WTC11 (cell line): ENCODE measurements around the gene IER2. TPM values are rescaled to one million over a fixed set of nuclear protein-coding genes. Genes with fewer than 3 reads are reported as not detected.

Experiments used
- ATF6 ChIP-seq: sonication (generic); formaldehyde crosslinking; IDR thresholded peaks from 2 replicates; pipeline ENCODE4 v1.8.1; 2023; ENCODE audit warnings: mild to moderate bottlenecking, missing genetic modification reagents
- CREM ChIP-seq: sonication (generic); formaldehyde crosslinking; IDR thresholded peaks from 2 replicates; pipeline ENCODE4 v1.8.1; 2022; ENCODE audit warnings: mild to moderate bottlenecking, missing genetic modification reagents, moderate library complexity
- HMGA2 ChIP-seq: fragments of 250-450 bp; sonication (Bioruptor Pico); IDR thresholded peaks from 2 replicates; pipeline ENCODE4 v1.4.0; 2021; ENCODE audit warnings: mild to moderate bottlenecking, moderate library complexity
- JAZF1 ChIP-seq: fragments of 250-450 bp; sonication (Bioruptor Pico); IDR thresholded peaks from 2 replicates; pipeline ENCODE4 v1.9.0; 2021; ENCODE audit warnings: moderate library complexity, mild to moderate bottlenecking, inconsistent platforms
- NR3C1 ChIP-seq: sonication (generic); formaldehyde crosslinking; conservative IDR thresholded peaks from 2 replicates; pipeline ENCODE4 v1.8.1; 2023; ENCODE audit warnings: low read depth, mild to moderate bottlenecking, missing genetic modification reagents
- RORB ChIP-seq: fragments of 250-450 bp; sonication (Bioruptor Pico); IDR thresholded peaks from 2 replicates; pipeline ENCODE4 v1.9.0; 2021; ENCODE audit warnings: mild to moderate bottlenecking
- SP1 ChIP-seq: sonication (generic); formaldehyde crosslinking; conservative IDR thresholded peaks from 2 replicates; pipeline ENCODE4 v1.8.1; 2022; ENCODE audit warnings: missing genetic modification reagents
- TEAD1 ChIP-seq: sonication (generic); formaldehyde crosslinking; IDR thresholded peaks from 2 replicates; pipeline ENCODE4 v1.8.0; 2022; ENCODE audit warnings: mild to moderate bottlenecking, missing genetic modification reagents
- TEAD4 ChIP-seq: sonication (generic); formaldehyde crosslinking; IDR thresholded peaks from 2 replicates; pipeline ENCODE4 v1.8.0; 2022; ENCODE audit warnings: mild to moderate bottlenecking, missing genetic modification reagents
- TP53 ChIP-seq: sonication (generic); formaldehyde crosslinking; IDR thresholded peaks from 2 replicates; pipeline ENCODE4 v1.8.1; 2023; ENCODE audit warnings: mild to moderate bottlenecking, missing genetic modification reagents
- ZBTB43 ChIP-seq: sonication (generic); formaldehyde crosslinking; IDR thresholded peaks from 2 replicates; pipeline ENCODE4 v1.8.1; 2023; ENCODE audit warnings: mild to moderate bottlenecking, missing genetic modification reagents
- ZNF121 ChIP-seq: sonication (generic); formaldehyde crosslinking; IDR thresholded peaks from 2 replicates; pipeline ENCODE4 v1.8.0; 2023; ENCODE audit warnings: missing genetic modification reagents
- ZNF232 ChIP-seq: sonication (generic); formaldehyde crosslinking; IDR thresholded peaks from 2 replicates; pipeline ENCODE4 v1.8.0; 2022; ENCODE audit warnings: mild to moderate bottlenecking, missing genetic modification reagents
- total RNA-seq: library from RNA; stranded (reverse); gene quantifications from 3 replicates; pipeline ENCODE4 v1.2.3, GENCODE V29; 2021
- TF ChIP-seq, protein P1 (sequence below): fragments of 250-450 bp; sonication (Bioruptor Pico); conservative IDR thresholded peaks from 2 replicates; pipeline ENCODE4 v1.9.0; 2021; ENCODE audit warnings: mild to moderate bottlenecking
- TF ChIP-seq, protein P2 (sequence below): sonication (generic); formaldehyde crosslinking; IDR thresholded peaks from 2 replicates; pipeline ENCODE4 v1.8.0; 2022; ENCODE audit warnings: mild to moderate bottlenecking, missing genetic modification reagents
- TF ChIP-seq, protein P3 (sequence below): sonication (generic); formaldehyde crosslinking; IDR thresholded peaks from 2 replicates; pipeline ENCODE4 v1.8.1; 2022; ENCODE audit warnings: mild to moderate bottlenecking, moderate library complexity, missing genetic modification reagents
- TF ChIP-seq, protein P4 (sequence below): fragments of 250-450 bp; sonication (Bioruptor Pico); IDR thresholded peaks from 2 replicates; pipeline ENCODE4 v2.1.2; 2022; ENCODE audit warnings: mild to moderate bottlenecking, moderate library complexity
- TF ChIP-seq, protein P5 (sequence below): sonication (generic); formaldehyde crosslinking; IDR thresholded peaks from 2 replicates; pipeline ENCODE4 v1.8.1; 2022; ENCODE audit warnings: mild to moderate bottlenecking, missing genetic modification reagents, moderate library complexity, borderline replicate concordance
- TF ChIP-seq, protein P6 (sequence below): fragments of 200-600 bp; IDR thresholded peaks from 2 replicates; pipeline ENCODE4 v1.8.0; 2022; ENCODE audit warnings: antibody characterized with exemption
- TF ChIP-seq, protein P7 (sequence below): sonication (generic); formaldehyde crosslinking; IDR thresholded peaks from 2 replicates; pipeline ENCODE4 v1.8.0; 2022; ENCODE audit warnings: mild to moderate bottlenecking, missing genetic modification reagents

The IER2 gene
- total RNA-seq, 1 experiment from 2014 or later = 138 TPM

- TF ChIP-seq, protein P1, sequence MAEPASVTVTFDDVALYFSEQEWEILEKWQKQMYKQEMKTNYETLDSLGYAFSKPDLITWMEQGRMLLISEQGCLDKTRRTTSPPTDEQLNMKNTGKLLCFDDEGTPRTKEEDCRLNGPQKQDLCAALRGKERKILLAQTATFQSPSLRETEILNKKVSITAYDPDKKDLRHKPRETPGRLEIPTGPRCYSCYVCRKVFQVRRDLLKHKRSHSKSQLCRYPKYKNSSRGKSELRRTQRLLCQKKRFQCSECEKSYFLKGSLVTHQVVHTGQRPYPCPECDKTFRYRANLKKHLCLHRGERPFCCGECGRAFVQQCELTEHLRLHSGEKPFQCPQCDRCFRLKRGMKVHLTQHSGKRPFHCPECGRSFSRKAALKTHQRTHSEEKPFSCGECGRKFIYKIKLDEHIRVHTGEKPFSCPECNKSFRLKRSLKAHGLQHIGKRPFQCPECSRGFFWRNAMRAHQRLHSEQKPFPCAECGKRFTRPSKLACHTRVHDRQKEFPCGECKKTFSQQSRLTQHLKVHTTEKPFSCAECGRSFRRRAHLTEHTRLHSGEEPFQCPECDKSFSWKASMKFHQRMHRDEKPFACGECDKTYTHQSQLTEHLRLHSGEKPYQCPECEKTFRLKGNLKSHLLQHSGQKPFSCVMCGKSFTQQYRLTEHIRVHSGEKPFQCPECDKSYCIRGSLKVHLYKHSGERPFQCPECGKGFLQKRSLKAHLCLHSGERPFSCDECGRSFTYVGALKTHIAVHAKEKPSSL (CRISPR knock-in tag) = no peak
- TF ChIP-seq RORB = no peak
- TF ChIP-seq, protein P2, sequence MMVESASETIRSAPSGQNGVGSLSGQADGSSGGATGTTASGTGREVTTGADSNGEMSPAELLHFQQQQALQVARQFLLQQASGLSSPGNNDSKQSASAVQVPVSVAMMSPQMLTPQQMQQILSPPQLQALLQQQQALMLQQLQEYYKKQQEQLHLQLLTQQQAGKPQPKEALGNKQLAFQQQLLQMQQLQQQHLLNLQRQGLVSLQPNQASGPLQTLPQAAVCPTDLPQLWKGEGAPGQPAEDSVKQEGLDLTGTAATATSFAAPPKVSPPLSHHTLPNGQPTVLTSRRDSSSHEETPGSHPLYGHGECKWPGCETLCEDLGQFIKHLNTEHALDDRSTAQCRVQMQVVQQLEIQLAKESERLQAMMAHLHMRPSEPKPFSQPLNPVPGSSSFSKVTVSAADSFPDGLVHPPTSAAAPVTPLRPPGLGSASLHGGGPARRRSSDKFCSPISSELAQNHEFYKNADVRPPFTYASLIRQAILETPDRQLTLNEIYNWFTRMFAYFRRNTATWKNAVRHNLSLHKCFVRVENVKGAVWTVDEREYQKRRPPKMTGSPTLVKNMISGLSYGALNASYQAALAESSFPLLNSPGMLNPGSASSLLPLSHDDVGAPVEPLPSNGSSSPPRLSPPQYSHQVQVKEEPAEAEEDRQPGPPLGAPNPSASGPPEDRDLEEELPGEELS = peak; percentile 72
- no peak for TF ChIP-seq NR3C1 (CRISPR knock-in tag)
- TF ChIP-seq, protein P3, sequence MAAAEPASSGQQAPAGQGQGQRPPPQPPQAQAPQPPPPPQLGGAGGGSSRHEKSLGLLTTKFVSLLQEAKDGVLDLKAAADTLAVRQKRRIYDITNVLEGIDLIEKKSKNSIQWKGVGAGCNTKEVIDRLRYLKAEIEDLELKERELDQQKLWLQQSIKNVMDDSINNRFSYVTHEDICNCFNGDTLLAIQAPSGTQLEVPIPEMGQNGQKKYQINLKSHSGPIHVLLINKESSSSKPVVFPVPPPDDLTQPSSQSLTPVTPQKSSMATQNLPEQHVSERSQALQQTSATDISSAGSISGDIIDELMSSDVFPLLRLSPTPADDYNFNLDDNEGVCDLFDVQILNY (CRISPR knock-in tag) = peak; percentile 93
- no peak for TF ChIP-seq TEAD4 (CRISPR knock-in tag)
- TF ChIP-seq ZNF232 (CRISPR knock-in tag) = no peak; the same call in 1 of the 2 replicates
- no peak for TF ChIP-seq ATF6 (CRISPR knock-in tag)
- 0 out of 2 replicates have a peak, but pooled peaks have one; percentile 84 for TF ChIP-seq ZBTB43 (CRISPR knock-in tag)
- peak; percentile 94 for TF ChIP-seq SP1
- TF ChIP-seq, protein P4, sequence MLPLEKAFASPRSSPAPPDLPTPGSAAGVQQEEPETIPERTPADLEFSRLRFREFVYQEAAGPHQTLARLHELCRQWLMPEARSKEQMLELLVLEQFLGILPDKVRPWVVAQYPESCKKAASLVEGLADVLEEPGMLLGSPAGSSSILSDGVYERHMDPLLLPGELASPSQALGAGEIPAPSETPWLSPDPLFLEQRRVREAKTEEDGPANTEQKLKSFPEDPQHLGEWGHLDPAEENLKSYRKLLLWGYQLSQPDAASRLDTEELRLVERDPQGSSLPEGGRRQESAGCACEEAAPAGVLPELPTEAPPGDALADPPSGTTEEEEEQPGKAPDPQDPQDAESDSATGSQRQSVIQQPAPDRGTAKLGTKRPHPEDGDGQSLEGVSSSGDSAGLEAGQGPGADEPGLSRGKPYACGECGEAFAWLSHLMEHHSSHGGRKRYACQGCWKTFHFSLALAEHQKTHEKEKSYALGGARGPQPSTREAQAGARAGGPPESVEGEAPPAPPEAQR (CRISPR knock-in tag) = no peak
- TF ChIP-seq, protein P5, sequence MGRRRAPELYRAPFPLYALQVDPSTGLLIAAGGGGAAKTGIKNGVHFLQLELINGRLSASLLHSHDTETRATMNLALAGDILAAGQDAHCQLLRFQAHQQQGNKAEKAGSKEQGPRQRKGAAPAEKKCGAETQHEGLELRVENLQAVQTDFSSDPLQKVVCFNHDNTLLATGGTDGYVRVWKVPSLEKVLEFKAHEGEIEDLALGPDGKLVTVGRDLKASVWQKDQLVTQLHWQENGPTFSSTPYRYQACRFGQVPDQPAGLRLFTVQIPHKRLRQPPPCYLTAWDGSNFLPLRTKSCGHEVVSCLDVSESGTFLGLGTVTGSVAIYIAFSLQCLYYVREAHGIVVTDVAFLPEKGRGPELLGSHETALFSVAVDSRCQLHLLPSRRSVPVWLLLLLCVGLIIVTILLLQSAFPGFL (CRISPR knock-in tag) = no peak
- TF ChIP-seq JAZF1 (CRISPR knock-in tag) = no peak
- TF ChIP-seq ZNF121 (CRISPR knock-in tag) = peak; percentile 69; the same call in 1 of the 2 replicates
- TF ChIP-seq CREM (CRISPR knock-in tag) = no peak
- TF ChIP-seq, protein P6, sequence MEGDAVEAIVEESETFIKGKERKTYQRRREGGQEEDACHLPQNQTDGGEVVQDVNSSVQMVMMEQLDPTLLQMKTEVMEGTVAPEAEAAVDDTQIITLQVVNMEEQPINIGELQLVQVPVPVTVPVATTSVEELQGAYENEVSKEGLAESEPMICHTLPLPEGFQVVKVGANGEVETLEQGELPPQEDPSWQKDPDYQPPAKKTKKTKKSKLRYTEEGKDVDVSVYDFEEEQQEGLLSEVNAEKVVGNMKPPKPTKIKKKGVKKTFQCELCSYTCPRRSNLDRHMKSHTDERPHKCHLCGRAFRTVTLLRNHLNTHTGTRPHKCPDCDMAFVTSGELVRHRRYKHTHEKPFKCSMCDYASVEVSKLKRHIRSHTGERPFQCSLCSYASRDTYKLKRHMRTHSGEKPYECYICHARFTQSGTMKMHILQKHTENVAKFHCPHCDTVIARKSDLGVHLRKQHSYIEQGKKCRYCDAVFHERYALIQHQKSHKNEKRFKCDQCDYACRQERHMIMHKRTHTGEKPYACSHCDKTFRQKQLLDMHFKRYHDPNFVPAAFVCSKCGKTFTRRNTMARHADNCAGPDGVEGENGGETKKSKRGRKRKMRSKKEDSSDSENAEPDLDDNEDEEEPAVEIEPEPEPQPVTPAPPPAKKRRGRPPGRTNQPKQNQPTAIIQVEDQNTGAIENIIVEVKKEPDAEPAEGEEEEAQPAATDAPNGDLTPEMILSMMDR = no peak
- no peak for TF ChIP-seq HMGA2
- TF ChIP-seq, protein P7, sequence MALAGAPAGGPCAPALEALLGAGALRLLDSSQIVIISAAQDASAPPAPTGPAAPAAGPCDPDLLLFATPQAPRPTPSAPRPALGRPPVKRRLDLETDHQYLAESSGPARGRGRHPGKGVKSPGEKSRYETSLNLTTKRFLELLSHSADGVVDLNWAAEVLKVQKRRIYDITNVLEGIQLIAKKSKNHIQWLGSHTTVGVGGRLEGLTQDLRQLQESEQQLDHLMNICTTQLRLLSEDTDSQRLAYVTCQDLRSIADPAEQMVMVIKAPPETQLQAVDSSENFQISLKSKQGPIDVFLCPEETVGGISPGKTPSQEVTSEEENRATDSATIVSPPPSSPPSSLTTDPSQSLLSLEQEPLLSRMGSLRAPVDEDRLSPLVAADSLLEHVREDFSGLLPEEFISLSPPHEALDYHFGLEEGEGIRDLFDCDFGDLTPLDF (CRISPR knock-in tag) = no peak
- TF ChIP-seq TP53 = no peak
- no peak for TF ChIP-seq TEAD1
- TF ChIP-seq, all 79 proteins: peak for 21
Measured at GRCh38 chr19:13162724-13163608, 12.8 kb downstream of the IER2 start (continued).
